22Rv1 (cell line): ENCODE measurements around the gene PNPT1.

ENCODE experiments used
- CTCF ChIP-seq: fragments of 450-650 bp; IDR thresholded peaks from 2 replicates; pipeline ENCODE4 v1.5.1; 2017; ENCODE audit warnings: mild to moderate bottlenecking
- ZFX ChIP-seq: fragments of 450-650 bp; IDR thresholded peaks from 2 replicates; pipeline ENCODE4 v1.6.1; 2017; ENCODE audit warnings: antibody characterized with exemption, borderline replicate concordance

GRCh38 chr2:55601849-55602248 lies 91.8 kb downstream of the PNPT1 start:
- TF ChIP-seq CTCF (no peak), ZFX (no peak)
